Colon (tissue), 2 donors: ENCODE data around the gene KCNC3.

Source experiments
- FAIRE-seq: peaks from 2 replicates; lab custom pipeline; 2012; peaks lifted over from hg19 to GRCh38; lab: Jason Lieb, UNC
- donor health status: control.
- donor health status: control.

KCNC3 gene

DNA sequence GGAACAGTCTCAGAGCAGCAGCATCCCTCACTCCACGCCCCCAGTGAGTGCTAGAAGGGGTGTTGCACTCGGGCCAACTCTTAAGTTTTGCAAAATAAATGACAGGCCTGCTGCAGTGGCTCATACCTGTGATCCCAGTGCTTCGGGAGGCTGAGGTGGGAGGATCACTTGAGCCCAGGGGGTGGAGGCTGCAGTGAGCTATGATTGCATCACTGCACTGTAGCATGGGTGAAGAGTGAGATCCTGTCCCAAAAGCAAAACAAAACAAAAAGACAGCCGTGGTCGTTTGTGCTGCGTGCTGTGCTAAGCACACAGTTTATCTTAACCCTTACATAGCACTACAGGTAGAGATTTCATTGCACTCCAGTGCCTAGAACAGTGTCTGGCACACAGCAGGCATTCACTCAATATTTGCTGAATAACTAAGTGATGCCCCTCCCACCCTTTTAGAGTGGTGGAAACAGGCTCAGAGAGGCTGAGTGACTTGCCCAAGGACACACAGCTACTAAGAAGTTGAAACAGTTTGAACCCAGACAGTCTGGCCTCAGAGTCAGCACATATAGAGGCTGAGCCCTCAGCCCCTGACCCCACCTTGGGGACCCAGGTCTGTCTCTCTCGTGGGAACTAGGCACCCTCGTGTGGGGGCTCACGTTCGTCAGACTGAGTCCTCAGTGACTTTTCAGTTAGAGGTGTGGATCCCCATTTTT is 18.3 kb downstream of the KCNC3 start:
- FAIRE-seq, result no peak

DNA sequence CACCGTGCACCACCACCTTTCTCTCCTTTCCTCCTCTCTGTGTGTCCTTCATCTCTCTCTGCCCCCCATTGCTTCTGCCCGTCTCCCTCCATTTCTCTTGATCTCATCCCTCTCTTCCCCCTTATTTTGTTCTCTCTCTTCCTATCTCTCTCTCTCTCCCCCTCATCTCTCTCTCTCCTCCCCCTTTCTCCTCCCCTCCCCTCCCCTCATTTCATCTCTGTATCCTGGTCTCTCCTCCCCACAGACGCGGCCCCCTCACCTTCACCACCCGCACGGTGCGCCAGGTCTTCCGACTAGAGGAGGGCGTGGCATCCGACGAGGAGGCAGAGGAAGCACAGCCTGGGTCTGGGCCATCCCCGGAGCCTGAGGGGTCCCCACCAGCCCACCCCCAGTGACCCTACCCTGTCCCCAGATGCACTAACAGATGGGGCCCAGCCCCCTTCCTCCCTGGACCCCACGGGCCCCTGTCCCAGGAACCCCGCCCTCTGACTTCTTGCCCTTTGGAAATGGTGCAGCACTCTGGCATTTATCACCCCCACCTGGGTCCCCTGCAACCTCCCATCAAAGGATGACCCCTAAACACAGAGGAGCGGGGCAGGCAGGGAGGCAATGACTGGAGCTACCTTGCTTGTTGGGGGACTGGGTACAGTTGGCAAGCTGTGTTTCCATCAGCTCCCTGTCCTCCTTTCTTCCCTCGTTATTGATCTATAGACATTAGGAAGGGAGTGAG is 19.6 kb downstream of the KCNC3 start:
- no peak for FAIRE-seq

DNA sequence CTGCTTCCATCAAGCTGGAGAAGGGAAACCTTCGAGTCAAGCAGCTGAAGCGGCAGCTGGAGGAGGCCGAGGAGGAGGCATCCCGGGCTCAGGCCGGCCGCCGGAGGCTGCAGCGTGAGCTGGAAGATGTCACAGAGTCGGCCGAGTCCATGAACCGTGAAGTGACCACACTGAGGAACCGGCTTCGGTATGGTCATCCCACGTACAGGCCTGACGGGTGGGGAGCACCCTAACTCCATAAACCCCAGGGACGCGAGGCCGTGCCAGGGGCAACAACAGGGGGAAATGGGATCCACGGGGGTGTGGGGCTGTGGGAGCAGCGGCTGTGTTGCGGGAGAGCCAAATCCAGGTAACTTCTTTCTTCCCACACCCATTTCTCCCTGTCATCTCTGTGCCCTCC is 20.2 kb downstream of the KCNC3 start:
- no peak for FAIRE-seq

- no peak for FAIRE-seq
Measured at GRCh38 chr19:50303558-50303957, 25.6 kb downstream of the KCNC3 start.

DNA sequence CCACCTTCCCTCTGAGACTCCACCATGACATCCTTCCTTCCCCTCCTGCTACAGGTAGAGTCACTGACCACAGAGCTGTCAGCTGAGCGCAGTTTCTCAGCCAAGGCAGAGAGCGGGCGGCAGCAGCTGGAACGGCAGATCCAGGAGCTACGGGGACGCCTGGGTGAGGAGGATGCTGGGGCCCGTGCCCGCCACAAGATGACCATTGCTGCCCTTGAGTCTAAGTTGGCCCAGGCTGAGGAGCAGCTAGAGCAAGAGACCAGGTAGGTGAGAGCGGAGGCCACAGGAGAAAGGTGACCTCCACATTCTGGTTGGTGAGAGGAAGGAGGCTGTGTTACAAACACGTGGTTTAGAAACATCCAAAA is 27.6 kb downstream of the KCNC3 start:
- no peak for FAIRE-seq

- no peak for FAIRE-seq
Measured at GRCh38 chr19:50300814-50301606, 28.2 kb downstream of the KCNC3 start.

GRCh38 chr19:50300051-50300450 is 29.1 kb downstream of the KCNC3 start:
- no peak for FAIRE-seq

- no peak for FAIRE-seq
Measured at GRCh38 chr19:50293263-50294004, 35.7 kb downstream of the KCNC3 start.

DNA sequence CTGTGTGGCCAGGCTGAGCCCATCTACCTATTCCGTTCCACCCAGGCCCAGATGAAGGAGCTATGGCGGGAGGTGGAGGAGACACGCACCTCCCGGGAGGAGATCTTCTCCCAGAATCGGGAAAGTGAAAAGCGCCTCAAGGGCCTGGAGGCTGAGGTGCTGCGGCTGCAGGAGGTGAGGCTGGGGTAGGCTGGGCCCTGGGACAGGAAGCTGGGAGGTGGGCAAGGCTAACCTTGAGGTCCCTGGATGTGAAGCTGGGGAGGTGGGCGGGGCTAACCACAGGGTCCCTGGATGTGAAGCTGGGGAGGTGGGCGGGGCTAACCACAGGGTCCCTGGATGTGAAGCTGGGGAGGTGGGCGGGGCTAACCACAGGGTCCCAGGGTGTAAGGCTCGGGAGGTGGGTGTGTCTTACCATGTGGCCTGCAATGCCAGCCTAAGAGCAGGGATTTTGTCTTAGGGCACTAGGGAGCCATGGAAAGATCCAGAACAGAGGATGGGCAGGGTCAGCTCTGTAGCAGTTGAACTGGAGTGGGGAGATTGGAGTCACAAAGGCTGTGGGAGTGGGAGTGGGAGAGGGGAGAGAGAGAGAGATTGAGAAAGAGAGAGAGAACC is 36.9 kb downstream of the KCNC3 start:
- no peak for FAIRE-seq

- no peak for FAIRE-seq
Measured at GRCh38 chr19:50290775-50291174, 38.4 kb downstream of the KCNC3 start.

DNA sequence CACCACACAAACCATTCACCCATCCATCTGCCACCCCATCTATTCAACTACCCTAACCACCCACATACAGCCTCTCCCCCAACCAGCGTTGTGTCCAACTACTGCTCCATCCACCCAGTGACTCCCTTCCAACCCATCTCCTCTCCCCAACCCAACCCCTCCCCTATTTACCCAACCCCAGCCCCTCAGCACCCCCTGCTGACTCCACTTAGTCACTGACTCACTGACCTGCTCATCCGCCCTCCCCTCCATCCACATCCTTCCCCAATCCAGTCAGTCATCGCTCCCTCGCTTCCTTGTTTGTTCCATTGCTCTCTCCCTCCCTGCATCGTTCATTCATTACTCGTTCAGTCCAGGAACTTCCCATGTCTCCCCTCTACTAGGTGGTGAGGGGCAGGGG is 39.2 kb downstream of the KCNC3 start:
- no peak for FAIRE-seq

- no peak for FAIRE-seq
Measured at GRCh38 chr19:50288954-50289353, 40.2 kb downstream of the KCNC3 start.

DNA sequence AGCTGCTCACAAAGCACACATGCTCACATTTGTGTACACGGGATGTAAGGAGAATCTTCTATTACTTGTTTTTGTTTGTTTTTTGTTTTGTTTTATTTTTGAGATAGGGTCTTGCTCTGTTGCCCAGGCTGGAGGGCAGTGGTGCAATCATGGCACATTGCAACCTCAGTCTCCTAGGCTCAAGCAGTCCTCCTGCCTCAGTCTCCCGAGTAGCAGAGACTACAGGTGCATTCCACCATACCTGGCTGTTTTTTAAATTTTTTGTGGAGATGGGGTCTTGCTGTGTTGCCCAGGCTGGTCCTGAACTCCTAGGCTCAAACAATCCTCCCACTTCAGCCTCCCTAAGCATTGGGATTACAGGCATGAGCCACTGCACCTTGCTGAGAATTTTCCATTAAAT is 41.8 kb downstream of the KCNC3 start:
- no peak for FAIRE-seq

GRCh38 chr19:50286443-50286842 is 42.7 kb downstream of the KCNC3 start:
- no peak for FAIRE-seq

DNA sequence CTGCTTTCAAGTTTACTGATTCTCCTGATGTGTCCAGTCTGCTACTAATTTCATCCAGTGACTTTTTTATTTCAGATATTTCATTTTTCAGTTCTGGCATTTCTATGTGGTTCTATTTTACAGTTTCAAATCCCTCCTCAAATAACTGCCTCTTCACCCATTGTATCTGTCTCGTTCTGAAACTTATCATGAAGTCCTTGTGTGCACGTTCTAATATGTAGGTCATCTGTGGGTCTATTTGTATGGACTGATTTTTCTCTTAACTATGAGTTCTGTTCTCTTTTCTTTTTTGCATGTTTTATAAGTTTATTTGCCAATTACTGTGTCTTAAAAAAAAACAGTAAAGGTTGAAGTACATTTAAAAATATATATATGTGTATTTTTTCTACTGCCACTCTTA is 43.3 kb downstream of the KCNC3 start:
- FAIRE-seq, result no peak

- no peak for FAIRE-seq
Measured at GRCh38 chr19:50281491-50281890, 47.7 kb downstream of the KCNC3 start.

- FAIRE-seq, result no peak
Measured at GRCh38 chr19:50280983-50281382, 48.2 kb downstream of the KCNC3 start.

GRCh38 chr19:50280074-50280473 is 49.1 kb downstream of the KCNC3 start:
- FAIRE-seq, result no peak

DNA sequence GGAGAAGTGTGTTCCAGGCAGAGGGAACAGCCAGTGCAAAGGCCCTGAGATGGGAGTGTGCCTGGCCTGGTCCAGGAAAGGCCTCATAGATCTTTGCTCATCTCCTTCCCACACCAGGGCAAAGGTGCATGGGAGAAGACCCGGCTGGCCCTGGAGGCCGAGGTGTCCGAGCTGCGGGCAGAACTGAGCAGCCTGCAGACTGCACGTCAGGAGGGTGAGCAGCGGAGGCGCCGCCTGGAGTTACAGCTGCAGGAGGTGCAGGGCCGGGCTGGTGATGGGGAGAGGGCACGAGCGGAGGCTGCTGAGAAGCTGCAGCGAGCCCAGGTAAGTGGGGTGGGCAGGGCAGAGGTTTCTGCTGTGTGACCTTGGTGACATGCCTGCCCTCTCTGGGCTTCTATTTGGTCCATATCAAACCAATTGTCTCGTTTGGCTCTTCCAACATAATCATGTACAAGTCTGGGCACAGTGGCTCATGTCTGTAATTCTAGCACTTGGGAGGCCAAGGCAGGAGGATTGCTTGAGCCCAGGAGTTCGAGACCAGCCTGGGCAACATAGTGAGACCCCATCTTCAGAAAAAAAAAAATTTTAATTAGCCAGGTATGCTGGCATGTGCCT is 51.1 kb downstream of the KCNC3 start:
- no peak for FAIRE-seq

GRCh38 chr19:50276370-50277063 is 52.7 kb downstream of the KCNC3 start:
- no peak for FAIRE-seq
